HG03066 (cell line): Measurements from ENCODE around the gene LRRTM3.

Source experiments
- ATAC-seq: cut with Tn5 transposase; IDR thresholded peaks from one replicate; pipeline ENCODE4 v1.9.1; 2021; ENCODE audit warnings: low read depth; ENCODE audit not compliant: unreplicated experiment

Gene LRRTM3

DNA sequence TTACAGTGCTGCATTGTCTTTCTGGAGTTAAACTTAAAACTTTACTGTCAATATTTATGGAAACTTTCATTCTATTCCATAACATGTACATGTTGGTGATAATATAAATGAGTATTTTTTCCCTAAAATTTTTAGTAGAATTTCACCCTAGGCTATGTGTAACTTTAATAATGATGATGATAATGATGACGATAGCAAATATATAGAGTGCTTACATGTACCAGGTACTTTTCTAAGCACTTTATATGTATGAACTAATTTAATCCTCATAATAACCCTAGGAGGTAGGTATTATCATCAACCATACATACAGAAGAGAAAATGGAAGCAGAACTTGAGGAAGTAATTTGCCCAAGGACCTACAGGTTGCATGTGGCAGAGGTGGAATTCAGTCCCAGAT, 85.6 kb downstream of the LRRTM3 start:
- ATAC-seq = no peak

DNA sequence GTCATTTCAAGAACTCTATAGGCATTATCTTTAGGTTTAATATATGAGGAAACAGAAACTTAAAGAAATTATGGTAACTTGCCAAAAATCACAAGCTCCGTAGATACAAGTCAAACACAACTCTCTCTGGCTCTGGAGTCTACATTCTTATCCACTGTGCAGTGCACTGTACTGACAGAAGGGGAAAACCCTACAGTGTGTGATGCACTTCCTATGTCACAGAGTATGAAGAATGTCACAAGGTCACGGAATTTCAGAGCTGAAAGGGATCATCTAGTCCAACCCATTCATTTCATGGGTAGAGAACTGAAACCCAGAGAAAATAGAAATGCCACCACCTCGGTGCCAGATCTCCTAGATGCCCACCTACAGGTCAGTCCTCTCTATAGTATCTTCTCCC, 86.1 kb downstream of the LRRTM3 start:
- ATAC-seq = no peak

DNA sequence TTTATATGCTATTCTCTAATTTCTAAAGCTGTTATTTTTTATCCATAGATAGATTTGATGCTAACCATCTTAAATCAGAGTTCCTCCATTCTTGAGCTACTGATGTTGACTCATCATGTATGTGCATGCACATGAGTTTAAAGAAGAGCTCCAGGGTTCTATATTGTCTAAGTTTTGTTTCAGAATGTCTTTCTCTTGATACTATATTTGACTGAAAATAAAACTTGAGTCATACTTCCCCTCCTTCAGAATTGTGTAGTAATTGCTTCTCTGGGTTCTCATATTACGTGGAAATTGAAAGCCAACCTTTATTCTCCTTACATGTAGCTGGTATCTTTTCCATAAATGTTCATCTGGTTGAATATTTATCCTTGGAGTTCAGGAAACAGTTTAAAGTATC, 89.4 kb downstream of the LRRTM3 start:
- ATAC-seq = no peak

DNA sequence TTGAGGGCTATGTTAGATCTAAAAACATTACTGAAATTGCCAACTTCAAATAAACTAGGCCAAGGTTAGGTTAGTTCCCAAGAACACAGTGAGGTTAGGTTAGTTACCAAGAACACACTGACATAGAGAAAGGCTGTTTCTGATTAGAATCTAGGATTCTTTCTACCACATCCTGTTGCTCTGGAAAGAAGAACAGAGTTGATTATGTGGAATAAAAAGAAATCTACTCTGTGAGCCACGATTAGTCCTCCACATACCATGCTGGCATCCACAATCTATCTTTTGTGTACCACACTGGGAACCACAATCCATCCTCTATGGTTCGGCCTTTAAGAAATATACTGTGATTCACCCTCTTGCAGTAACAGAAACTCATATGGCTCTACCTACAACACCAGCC, 91.4 kb downstream of the LRRTM3 start:
- ATAC-seq = no peak

DNA sequence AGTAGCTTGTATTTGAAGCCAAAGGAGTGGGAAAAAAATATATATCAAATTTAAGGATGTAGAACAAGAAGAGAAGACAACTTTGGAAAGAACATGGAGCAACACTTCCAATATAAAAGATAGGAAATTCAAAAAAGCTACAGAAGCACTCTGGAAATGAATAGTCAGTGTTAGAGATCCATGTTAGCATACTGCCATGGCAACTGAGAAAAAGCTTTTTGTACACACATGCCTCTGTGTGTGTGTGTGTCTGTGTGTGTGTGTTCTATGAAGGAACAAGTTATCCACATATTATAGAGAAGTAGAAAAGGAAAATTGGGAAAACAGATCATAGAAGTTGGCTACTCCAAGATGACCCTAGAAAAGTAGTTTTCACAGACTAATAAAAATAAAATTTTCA, 96.3 kb downstream of the LRRTM3 start:
- ATAC-seq = no peak

DNA sequence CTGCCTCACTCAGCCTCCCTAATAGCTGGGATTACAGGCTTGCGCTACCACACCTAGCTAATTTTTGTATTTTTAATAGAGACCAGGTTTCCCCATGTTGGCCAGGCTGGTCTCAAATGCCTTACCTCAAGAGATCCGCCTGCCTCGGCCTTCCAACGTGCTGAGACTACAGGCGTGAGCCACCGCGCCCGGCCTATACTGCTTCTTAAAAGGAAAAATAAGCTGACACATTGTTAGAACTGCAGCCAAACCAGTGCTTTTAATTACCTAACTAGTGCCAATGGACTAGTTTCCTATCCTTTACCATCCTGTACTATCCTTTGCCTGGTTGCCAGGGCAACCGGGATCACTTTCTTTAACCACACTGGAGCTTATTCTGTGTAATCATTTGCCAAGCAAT, 108.0 kb downstream of the LRRTM3 start:
- no peak for ATAC-seq

DNA sequence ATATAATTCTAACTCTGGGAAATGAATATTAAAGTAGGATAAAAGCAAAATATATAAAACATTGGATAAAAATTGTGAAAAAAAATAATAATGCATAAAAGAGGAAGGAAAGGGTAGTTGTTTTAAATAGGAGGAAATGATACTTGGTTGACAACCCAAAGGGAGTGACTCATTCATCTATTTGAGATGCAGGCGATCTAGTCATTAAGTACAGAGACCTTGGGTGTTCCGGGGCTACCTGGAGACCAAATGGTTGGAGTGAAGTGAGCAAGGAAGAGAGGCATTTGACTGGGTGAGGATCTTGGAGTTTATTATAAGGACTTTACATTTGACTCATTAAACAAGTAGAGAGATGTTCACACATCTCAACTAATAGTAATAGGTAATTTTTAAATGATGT, 111.0 kb downstream of the LRRTM3 start:
- ATAC-seq = no peak

DNA sequence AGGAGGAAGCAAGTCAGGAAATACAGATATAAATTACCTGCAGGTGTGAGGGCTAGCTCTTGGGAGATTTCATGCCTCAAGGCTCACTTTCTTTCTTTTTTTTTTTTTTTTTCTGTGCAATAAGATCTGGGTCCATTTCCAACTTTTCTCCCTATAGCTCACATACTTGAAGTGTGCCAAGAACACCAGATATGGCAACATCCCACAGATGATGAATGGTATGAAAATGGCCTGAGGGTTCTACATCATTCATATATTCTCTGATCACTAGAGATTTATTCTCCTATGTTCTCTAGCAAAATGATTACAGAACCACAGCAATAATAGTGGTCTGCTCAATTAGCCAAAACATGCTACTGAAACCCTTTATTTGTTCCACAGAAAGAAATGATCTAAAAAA, 117.2 kb downstream of the LRRTM3 start:
- ATAC-seq = no peak

DNA sequence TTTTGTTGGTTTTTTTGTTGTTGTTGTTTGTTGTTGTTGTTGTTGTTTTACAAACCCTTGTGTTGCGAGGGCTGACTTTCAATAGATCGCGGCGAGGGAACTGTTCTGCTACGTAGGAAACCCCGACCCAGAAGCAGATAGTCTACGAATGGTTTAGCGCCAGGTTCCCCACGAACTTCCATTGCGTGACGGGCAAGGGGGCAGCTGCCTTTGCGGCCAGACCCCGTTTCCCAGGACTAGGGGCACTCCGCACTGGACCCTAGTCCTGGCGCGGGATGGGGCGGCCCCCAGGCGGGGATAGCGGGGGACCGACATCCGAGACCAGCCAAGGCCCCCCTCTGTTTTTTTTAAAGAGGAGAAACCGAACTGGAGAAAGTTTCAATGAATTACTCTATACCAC, 119.6 kb downstream of the LRRTM3 start:
- ATAC-seq = no peak

DNA sequence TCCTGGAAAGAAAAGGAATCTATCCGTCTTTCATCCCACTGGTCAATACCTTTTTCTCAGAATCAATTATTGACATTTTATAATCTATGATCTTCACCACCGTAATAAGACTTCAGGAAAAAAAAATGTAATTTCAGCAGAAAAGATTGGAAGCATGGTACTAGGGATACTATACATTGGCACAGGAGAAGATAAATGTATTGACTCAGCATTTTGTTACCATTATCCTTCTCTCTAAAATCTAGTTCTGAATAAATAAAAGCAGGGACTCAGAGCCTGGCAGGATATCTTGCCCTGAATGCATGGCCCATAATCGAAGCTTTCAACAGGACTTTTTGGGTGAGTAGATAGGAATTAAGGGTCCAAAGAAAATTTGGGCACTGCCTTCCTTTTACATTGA, 120.7 kb downstream of the LRRTM3 start:
- no peak for ATAC-seq

DNA sequence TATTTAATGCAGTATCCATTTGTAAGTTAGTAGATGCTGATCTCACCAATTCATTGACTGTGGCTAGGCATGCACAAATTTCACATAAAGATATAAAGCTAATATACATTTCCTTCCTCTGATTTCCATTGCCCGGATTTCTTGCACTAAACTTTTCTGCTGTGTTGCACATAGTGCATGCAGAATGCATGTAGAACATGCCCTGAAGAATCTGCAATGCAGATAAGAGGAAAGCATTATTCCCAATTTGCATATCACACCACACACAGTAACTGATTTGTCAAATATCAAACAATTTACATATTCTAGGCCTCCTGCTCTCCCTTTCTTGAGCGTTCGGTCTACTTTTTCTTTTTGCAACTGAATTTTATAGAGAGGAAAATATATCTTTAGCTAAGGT, 124.2 kb downstream of the LRRTM3 start:
- no peak for ATAC-seq

DNA sequence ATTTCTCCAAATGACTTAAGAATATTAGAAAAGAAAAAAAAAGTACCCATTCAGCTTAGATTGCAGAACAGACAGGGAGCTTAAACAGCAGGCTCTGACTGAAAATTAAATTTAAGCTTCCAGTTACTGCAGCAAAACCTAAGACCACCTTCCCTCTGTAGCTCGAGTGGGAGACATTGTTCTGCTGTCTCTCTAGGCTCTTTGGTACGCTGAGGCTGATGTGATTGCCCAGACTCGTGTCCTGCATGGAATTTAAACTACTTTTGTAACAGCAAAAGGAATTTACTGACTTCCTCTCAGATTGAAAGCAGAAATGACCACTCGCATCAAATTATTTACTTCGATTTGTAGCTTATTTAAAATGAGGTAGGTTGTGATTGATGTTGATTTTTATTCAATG, 124.6 kb downstream of the LRRTM3 start:
- ATAC-seq = no peak

DNA sequence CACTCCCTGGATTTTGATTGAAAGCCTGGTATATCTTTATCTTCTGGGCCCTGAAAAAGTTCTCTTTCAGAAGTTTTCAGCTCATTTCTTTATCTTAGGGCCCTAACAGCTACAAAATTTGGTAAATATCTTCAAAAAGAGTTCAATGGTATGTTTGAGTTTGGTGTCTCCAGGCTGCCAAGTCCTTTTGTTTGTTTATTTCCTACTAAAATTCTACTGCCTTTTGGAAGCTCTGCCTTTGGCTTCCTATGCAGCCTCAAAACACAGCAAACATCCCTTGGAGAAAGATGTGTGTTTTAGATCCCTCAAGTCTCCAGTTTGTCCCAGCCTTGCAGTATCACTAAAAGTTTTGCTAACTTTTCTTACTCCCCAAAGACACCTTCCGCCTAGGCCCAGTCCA, 146.8 kb downstream of the LRRTM3 start:
- ATAC-seq = no peak

DNA sequence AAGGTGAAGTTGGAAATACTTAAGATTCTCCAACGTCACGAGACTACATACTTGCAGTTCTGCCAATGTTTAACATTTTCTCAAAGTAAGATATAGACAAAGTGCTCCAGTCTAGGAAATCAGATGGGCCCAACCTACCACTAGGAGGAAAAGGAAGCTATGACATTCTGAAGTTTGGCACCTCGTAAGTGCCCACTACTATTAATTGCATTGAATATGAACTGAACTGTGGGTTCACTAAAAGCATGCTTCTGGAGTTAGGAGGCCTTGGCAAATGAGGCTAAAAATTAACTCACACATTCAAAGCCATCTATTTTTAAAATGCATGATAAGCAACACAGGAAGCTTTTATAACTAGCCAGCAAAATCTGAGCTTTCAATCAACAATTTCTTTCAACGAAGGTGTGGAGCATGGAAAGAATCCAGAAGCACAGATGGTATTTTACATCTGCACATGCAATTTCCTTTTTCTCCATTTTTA, 149.7 kb downstream of the LRRTM3 start:
- ATAC-seq = no peak

DNA sequence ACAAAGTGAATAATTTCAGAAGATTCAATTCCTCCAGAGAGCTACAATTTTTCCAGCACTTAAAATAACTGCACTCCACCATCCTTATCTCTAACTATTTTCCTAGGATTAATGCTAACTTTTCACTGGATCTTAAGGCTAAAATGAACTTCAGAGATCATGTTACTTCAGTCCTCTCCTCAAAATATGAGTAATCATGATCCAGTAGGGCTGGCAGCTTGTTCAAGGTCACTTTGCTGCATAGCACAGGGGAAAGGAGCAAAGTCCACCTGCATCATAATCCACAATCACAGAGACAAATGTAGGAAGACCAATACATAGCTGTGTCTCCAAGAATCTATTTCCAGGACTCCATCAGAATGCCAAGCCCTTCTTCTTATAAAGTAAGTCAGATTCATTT, 150.3 kb downstream of the LRRTM3 start:
- ATAC-seq = no peak

DNA sequence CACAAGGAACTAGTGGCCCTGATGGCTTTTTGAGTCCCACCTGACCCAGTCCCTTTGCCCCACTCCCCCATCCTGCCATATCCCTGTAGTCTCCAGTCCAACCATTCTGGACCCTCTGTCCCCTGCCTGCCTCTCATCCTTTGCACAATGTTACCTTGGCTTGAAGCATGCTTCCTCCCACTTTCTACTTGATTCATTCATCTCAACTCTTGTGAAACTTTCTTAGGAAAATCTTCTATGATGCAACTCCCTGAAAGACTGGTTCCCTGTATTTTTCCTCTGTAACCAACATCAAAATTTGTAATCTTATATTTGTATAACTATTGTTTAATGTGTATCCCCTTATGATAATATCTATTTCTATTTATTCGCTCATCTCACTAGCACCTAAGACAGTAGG, 151.5 kb downstream of the LRRTM3 start:
- no peak for ATAC-seq

DNA sequence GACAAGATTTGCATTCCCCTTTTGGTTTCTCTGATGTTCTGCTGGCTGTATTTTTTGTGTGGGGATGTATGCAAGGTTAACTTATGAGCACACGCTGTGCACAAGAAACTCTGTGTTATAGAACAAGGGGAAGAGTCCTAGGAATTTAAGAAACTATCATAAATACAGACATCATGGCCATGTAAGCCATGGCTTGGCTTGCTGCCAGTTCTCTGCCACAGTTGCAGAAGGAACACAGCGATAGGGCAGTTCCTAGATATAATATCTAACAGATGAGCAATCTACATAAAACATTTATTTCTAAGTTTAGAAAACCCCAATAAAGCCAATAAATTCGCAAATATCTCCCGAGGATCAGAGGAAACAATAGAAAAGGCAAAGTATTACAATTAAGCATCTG, 153.3 kb downstream of the LRRTM3 start:
- ATAC-seq = no peak

DNA sequence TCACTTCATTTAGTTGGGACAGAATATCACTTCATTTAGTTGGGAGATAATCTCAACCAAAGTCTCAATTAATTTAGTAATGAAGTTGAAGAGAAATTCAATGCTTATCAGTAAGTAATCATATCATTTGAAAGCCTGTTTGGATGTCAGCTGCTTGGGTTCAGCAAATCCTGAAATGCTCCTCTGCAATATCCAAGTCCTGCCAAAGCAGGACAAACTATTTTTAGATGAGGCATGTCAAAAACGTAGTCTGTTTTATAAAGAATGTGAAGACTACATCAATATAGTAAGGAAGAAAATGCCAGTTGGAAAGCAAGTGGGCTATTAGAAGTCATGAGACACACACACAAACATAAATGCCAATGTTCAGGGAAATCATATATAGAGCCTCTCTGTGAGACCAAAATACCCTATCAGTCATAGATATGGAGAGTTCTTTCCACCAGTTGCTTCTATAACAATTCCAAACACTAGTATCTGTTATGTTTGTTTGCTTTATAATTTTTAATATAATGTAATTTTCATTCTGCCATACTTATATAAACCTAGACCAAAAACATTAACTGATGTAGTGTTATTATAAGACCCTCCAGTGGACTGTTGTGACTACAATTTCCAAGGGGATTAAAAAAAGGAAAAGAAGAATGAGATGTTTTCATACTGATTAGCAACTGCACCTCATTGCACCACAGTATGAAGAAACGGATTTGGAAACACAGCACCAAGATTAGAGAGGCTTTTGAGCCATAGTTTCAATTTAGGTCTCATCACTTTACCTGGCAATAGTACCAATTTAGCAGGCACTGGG, 160.7 kb downstream of the LRRTM3 start:
- no peak for ATAC-seq

DNA sequence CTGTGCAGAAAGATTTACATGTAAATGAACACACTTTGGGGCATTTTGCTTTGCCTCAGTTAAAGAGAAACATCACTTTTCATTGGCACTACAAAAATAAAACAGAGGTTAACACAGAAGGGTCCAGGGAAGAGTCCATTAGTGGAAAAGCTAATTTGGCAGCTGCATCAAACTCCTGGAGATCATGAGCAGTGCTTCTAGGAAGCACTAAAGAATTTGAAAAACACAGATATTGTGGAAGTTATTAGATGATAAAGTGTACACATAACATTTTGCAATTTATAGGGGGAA, 161.2 kb downstream of the LRRTM3 start:
- no peak for ATAC-seq

DNA sequence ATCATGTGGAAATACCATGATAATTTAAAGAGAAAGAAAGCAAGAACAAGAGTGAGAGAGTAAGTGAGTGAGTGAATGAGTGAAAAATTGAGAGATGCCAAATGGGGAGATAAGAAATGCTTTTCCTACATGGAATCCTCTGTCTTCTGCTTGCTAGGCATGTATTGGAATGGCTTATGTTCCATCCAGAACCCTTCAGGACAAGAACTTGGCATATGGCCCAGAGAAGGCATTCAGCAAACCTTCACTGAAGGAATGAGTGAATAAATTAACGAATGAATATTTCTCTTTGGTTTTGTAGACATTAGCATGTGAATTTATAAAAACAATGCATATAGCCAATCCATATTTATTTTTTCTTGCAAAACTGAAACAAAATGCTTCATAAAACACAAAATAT, 162.2 kb downstream of the LRRTM3 start:
- no peak for ATAC-seq

DNA sequence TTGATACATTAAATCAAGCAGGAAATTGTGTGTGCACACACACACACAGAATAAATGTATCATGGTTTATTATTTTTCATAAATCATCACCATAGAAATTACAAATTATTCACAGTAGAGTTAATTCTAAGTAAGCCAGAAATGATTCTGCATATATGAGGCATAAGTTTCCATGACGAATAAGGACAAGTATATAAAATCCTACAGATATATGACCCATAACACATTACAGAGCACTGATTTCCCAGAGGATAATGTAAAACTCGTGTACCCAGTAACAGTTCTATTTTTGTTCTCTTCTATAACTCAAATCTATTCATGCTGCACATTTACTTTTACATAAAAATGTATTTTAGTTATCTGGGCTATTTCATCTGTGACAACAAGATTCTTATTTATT, 169.7 kb downstream of the LRRTM3 start:
- ATAC-seq = no peak

DNA sequence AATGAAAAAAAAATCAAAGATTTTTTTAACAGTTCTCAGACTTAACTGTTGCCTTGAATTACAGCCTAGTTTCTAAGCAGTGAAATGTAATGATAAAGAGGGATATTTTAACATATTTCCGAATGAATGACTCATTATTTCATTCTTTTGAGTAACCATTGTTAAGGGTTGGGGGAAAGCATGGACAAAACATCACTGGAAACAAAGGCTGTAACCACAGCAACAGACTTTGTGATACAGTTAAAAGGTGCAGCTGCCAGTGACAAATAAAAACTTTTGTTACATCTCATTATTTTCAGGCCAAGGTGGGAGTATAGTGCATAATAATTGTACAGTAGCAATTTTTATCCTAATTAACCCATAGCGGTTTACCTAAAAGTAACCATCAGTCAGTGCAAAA, 172.6 kb downstream of the LRRTM3 start:
- no peak for ATAC-seq

DNA sequence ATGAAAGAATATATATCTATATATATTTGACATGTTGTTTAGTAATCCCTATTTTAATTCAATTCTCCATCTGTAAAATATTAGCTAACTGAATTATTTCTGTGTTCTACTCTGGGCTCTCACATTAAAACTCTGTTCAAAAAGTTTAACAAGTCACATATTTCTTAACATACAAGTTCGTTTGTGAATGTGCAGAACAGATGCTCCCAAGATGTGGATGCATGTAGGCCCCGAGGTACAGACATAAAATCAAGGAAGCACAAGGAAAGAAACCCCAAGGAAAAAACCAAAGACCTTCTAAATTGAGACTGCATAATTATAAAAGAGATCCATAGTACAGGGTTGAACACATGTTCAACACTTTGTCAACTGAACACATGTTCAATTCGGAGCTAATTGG, 175.1 kb downstream of the LRRTM3 start:
- ATAC-seq = no peak
